Right renal cortex interstitium (tissue), 3 donors: Measurements from ENCODE around the gene SBK3. TPM values are rescaled to one million over a fixed set of nuclear protein-coding genes. Genes with fewer than 3 reads are reported as not detected.
"Not testable (repeated sequence)": the region's sequence is repeated elsewhere in the genome, so short reads cannot be mapped to it uniquely, and the experiment has no call there.

Experiments used
- DNase-seq, 3 donors: peaks; one replicate each; pipeline ENCODE4 v3.0.0-alpha.2; 2013; ENCODE audit warnings: low read depth in 3 of 3, low spot score in 2 of 3
- polyA plus RNA-seq, 3 donors: library from polyadenylated mRNA; unstranded; fragments of 120-200 nt; gene quantifications; one replicate each; pipeline ENCODE4 v1.2.1, GENCODE V29; 2013; ENCODE audit not compliant: insufficient read length in 3 of 3

Gene SBK3
- polyA plus RNA-seq, result under 1 TPM in 2 of 3 donors, not detected in 1; 0.15 to 0.21 TPM

GRCh38 chr19:55545443-55545842, at the start of gene SBK3:
Gene SBK3, minus strand, starts transcription at chr19:55545543. Its CDS starts 0 bp downstream, at chr19:55545543.
- no peak for DNase-seq

- no peak for DNase-seq
Measured at GRCh38 chr19:55593096-55593772, 47.9 kb upstream of the SBK3 start.

GRCh38 chr19:55592391-55593090, 47.2 kb upstream of the SBK3 start:
- DNase-seq, result no peak

GRCh38 chr19:55591555-55591954, 46.2 kb upstream of the SBK3 start:
- no peak for DNase-seq

- DNase-seq, result no peak
Measured at GRCh38 chr19:55590617-55591016, 45.3 kb upstream of the SBK3 start.

- DNase-seq, result no peak
Measured at GRCh38 chr19:55590109-55590508, 44.8 kb upstream of the SBK3 start.

GRCh38 chr19:55588738-55589137, 43.4 kb upstream of the SBK3 start:
- no peak for DNase-seq

GRCh38 chr19:55586976-55587668, 41.8 kb upstream of the SBK3 start:
- DNase-seq, result peak in 1 of 3 donors; percentile 91

GRCh38 chr19:55585658-55586339, 40.5 kb upstream of the SBK3 start:
- peak in 1 of 3 donors; percentile 73 for DNase-seq

- DNase-seq, result no peak
Measured at GRCh38 chr19:55584871-55585270, 39.5 kb upstream of the SBK3 start.

- DNase-seq, result not testable (repeated sequence)
Measured at GRCh38 chr19:55583897-55584296, 38.6 kb upstream of the SBK3 start.

GRCh38 chr19:55582284-55582683, 36.9 kb upstream of the SBK3 start:
- DNase-seq, result not testable (repeated sequence)

- no peak for DNase-seq
Measured at GRCh38 chr19:55581823-55582223, 36.5 kb upstream of the SBK3 start.

GRCh38 chr19:55581145-55581822, 35.9 kb upstream of the SBK3 start:
- no peak for DNase-seq

- DNase-seq, result peak in 1 of 3 donors; percentile 82
Measured at GRCh38 chr19:55580628-55581144, 35.3 kb upstream of the SBK3 start, which contains the start of gene ZNF579. Gene ZNF579, minus strand, starts transcription at chr19:55580848. Its CDS starts 1,209 bp downstream, at chr19:55579639.

GRCh38 chr19:55579766-55580621, 34.7 kb upstream of the SBK3 start:
- DNase-seq, result no peak

GRCh38 chr19:55578761-55579747, 33.7 kb upstream of the SBK3 start:
- no peak for DNase-seq
